Measurements from ENCODE around the gene CRYL1. TPM values are rescaled to one million over a fixed set of nuclear protein-coding genes. Genes with fewer than 3 reads are reported as not detected.

CRYL1 gene
- polyA plus RNA-seq, 1 donor from 2014 or later = 10.6 TPM

DNA sequence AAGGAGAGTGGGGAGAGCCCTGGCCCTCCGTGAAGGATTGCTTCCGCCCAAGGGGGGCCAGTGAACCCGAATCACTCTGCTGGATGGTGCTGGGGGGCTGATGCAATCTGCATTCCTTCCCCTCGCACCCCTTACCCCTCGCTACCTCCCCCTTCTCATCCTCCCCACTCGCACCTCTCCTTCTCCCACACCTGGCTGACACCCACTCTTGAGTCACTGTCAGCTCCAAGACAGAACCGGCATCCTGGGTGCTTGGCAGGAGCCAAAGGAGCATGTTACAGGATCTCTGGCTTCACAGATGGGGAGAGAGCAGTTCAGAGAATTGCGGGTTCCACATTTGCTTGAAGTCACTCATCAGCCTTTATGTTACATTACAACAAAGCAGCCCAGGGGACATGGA lies 167.6 kb downstream of the CRYL1 start:
- no peak overlapping the region for H3K4me3 ChIP-seq (ENCODE audit: low read length)
- H3F3A ChIP-seq (ENCODE audit: insufficient read depth, low read length, poor library complexity, severe bottlenecking) = no peaks in the 10 kb centered on the region
- H2AFZ ChIP-seq (ENCODE audit: low read depth, low read length) = no peak overlapping the region
- no peaks in the 10 kb centered on the region for H3K36me3 ChIP-seq (ENCODE audit: insufficient read depth, low read length)
- H3K9me3 ChIP-seq (ENCODE audit: low read length) = no peaks in the 10 kb centered on the region
- no peak overlapping the region for H3K9ac ChIP-seq (ENCODE audit: low read length)
- no peak overlapping the region for H3K4me2 ChIP-seq (ENCODE audit: low read length)
- H3K79me2 ChIP-seq (replicated peaks; ENCODE audit: insufficient read depth, low read length) = no peaks in the 10 kb centered on the region
- H3K27me3 ChIP-seq (ENCODE audit: insufficient read depth, low read depth, low read length) = no peaks in the 10 kb centered on the region
- H3K9me2 ChIP-seq (ENCODE audit: insufficient read depth, low read length) = no peaks in the 10 kb centered on the region
- H3K27ac ChIP-seq (ENCODE audit: low read length) = no peak overlapping the region
- TF ChIP-seq EP300 (conservative IDR thresholded peaks at IDR 0.05; ENCODE audit: poor library complexity, severe bottlenecking) = no peak
- TF ChIP-seq TAF1 (IDR thresholded peaks at IDR 0.05; ENCODE audit: low read depth) = no peak
- TF ChIP-seq, protein P1, sequence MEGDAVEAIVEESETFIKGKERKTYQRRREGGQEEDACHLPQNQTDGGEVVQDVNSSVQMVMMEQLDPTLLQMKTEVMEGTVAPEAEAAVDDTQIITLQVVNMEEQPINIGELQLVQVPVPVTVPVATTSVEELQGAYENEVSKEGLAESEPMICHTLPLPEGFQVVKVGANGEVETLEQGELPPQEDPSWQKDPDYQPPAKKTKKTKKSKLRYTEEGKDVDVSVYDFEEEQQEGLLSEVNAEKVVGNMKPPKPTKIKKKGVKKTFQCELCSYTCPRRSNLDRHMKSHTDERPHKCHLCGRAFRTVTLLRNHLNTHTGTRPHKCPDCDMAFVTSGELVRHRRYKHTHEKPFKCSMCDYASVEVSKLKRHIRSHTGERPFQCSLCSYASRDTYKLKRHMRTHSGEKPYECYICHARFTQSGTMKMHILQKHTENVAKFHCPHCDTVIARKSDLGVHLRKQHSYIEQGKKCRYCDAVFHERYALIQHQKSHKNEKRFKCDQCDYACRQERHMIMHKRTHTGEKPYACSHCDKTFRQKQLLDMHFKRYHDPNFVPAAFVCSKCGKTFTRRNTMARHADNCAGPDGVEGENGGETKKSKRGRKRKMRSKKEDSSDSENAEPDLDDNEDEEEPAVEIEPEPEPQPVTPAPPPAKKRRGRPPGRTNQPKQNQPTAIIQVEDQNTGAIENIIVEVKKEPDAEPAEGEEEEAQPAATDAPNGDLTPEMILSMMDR (IDR thresholded peaks at IDR 0.05; ENCODE audit: poor library complexity, severe bottlenecking) = no peak
- no peak for TF ChIP-seq POLR2AphosphoS5 (IDR thresholded peaks at IDR 0.05)
- H4K20me1 ChIP-seq (ENCODE audit: insufficient read depth) = no peaks in the 10 kb centered on the region

DNA sequence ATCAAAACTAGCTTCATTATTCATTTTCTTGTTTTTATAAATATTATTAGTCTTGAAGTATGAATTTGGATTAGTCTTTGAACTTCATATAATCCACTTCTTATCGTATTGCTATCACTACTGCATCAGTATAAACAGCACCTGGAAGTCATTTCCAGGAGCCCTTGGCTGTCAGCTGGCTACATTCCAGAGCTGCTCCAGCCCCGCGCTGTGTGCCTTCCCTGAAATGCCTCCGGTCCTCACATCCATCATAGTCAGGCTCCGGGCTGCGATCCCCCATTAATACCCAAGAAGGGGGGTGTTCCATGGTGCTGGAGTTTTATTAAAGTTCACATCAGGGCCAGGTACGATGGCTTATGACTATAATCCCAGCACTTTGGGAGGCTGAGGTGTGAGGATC lies 169.2 kb downstream of the CRYL1 start:
- no peaks in the 10 kb centered on the region for H3K9me3 ChIP-seq (ENCODE audit: low read length)

More for the DNA sequence above, 169.2 kb downstream of the CRYL1 start:
- Histone ChIP-seq H3F3A (ENCODE audit: insufficient read depth, low read length, poor library complexity, severe bottlenecking) (no peaks in the 10 kb centered on the region), H3K9ac (ENCODE audit: low read length) (no peak overlapping the region), H2AFZ (ENCODE audit: low read depth, low read length) (no peak overlapping the region), H3K4me3 (ENCODE audit: low read length) (no peak overlapping the region), H3K79me2 (replicated peaks; ENCODE audit: insufficient read depth, low read length) (no peaks in the 10 kb centered on the region), H3K4me2 (ENCODE audit: low read length) (no peak overlapping the region), H3K9me2 (ENCODE audit: insufficient read depth, low read length) (no peaks in the 10 kb centered on the region), H3K27me3 (ENCODE audit: insufficient read depth, low read depth, low read length) (no peaks in the 10 kb centered on the region), H4K20me1 (ENCODE audit: insufficient read depth) (no peaks in the 10 kb centered on the region), H3K27ac (ENCODE audit: low read length) (no peak overlapping the region), H3K36me3 (ENCODE audit: insufficient read depth, low read length) (no peaks in the 10 kb centered on the region)
- TF ChIP-seq RAD21 (conservative IDR thresholded peaks at IDR 0.05) (no peak), TAF1 (IDR thresholded peaks at IDR 0.05; ENCODE audit: low read depth) (no peak), EP300 (conservative IDR thresholded peaks at IDR 0.05; ENCODE audit: poor library complexity, severe bottlenecking) (no peak), EZH2 (IDR thresholded peaks at IDR 0.05; ENCODE audit: borderline replicate concordance, insufficient read depth, low read length, poor library complexity, severe bottlenecking) (no peak)
- TF ChIP-seq, protein P1 (IDR thresholded peaks at IDR 0.05; ENCODE audit: poor library complexity, severe bottlenecking) = no peak
- TF ChIP-seq, protein P2, sequence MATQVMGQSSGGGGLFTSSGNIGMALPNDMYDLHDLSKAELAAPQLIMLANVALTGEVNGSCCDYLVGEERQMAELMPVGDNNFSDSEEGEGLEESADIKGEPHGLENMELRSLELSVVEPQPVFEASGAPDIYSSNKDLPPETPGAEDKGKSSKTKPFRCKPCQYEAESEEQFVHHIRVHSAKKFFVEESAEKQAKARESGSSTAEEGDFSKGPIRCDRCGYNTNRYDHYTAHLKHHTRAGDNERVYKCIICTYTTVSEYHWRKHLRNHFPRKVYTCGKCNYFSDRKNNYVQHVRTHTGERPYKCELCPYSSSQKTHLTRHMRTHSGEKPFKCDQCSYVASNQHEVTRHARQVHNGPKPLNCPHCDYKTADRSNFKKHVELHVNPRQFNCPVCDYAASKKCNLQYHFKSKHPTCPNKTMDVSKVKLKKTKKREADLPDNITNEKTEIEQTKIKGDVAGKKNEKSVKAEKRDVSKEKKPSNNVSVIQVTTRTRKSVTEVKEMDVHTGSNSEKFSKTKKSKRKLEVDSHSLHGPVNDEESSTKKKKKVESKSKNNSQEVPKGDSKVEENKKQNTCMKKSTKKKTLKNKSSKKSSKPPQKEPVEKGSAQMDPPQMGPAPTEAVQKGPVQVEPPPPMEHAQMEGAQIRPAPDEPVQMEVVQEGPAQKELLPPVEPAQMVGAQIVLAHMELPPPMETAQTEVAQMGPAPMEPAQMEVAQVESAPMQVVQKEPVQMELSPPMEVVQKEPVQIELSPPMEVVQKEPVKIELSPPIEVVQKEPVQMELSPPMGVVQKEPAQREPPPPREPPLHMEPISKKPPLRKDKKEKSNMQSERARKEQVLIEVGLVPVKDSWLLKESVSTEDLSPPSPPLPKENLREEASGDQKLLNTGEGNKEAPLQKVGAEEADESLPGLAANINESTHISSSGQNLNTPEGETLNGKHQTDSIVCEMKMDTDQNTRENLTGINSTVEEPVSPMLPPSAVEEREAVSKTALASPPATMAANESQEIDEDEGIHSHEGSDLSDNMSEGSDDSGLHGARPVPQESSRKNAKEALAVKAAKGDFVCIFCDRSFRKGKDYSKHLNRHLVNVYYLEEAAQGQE (IDR thresholded peaks at IDR 0.05; ENCODE audit: borderline replicate concordance) = no peak

Measured in neural cell (in vitro differentiated cells).